K562 (cell line): ENCODE data around the gene GRIA4. TPM values are rescaled to one million over a fixed set of nuclear protein-coding genes. Genes with fewer than 3 reads are reported as not detected.

Source experiments
- ATAC-seq: fragments of 200-7000 bp; cut with Tn5 transposase; 3 replicates; pipeline ENCODE4 v1.9.1; 2020; ENCODE audit warnings: moderate library complexity
- BruUV-seq: library from RNA; stranded (reverse); fragments of 400-500 nt; replicated peaks from 2 replicates; lab custom pipeline; 2021; lab: Mats Ljungman, UMichigan
- CTCF ChIA-PET: fragments of 300-600 bp; formaldehyde crosslinking; extraction: SDS; loops from one replicate; lab custom pipeline; 2021; ENCODE audit warnings: low intra/inter-chr PET ratio; lab: Yijun Ruan, JAX
- POLR2A ChIA-PET: fragments of 300-600, 350-650 bp; sonication (Branson Sonifier 250); formaldehyde crosslinking; extraction: SDS; loops from one replicate; lab custom pipeline; 2021; ENCODE audit warnings: antibody characterized with exemption, inconsistent platforms; lab: Yijun Ruan, JAX
- DNase-seq, 4 experiments: peaks; one replicate each; pipeline versions ENCODE4 v3.0.0 to v3.0.0-alpha.2; 2011 to 2018; ENCODE audit warnings: low spot score in 3 of 4, mixed read lengths in 3 of 4; ENCODE audit errors: extremely low read depth in 1 of 4
- FAIRE-seq: peaks from 2 replicates; lab custom pipeline; 2011; peaks lifted over from hg19 to GRCh38; lab: Jason Lieb, UNC
- H2AFZ ChIP-seq: 2 replicates; pipeline ENCODE4 v1.6.0; 2011; ENCODE audit warnings: low read depth, low read length, control low read depth, inconsistent platforms
- H3K27ac ChIP-seq: fragments of 200-600 bp; 3 replicates; pipeline ENCODE4 v1.8.0; 2011; ENCODE audit warnings: low read depth, mild to moderate bottlenecking, control low read depth, inconsistent platforms, low read length, moderate library complexity, mixed read lengths; ENCODE audit errors: extremely low read depth
- H3K27me3 ChIP-seq, 2 experiments: fragments of 300-600 bp in 1 of 2; 2 replicates in 1 of 2; 3 replicates in 1 of 2; pipeline versions ENCODE4 v1.6.0 to v1.8.0; 2011; ENCODE audit warnings: inconsistent platforms in 2 of 2, low read length in 2 of 2, mild to moderate bottlenecking in 1 of 2, mixed read lengths in 1 of 2, moderate library complexity in 1 of 2; ENCODE audit not compliant: control insufficient read depth in 2 of 2, insufficient read depth in 2 of 2
- H3K36me3 ChIP-seq: fragments of 300-600 bp; 3 replicates; pipeline ENCODE4 v1.8.0; 2011; ENCODE audit warnings: mild to moderate bottlenecking, low read length, inconsistent platforms; ENCODE audit not compliant: control insufficient read depth, insufficient read depth
- H3K4me1 ChIP-seq, 2 experiments: fragments of 200-600 bp in 1 of 2; replicated peaks in 1 of 2; 2 replicates in 1 of 2; 3 replicates in 1 of 2; pipeline versions ENCODE4 v1.5.1 to v1.8.0; 2011; ENCODE audit warnings: inconsistent platforms in 2 of 2, low read length in 2 of 2, mild to moderate bottlenecking in 1 of 2, mixed read lengths in 1 of 2, moderate library complexity in 1 of 2; ENCODE audit not compliant: control insufficient read depth in 2 of 2, insufficient read depth in 2 of 2
- H3K4me2 ChIP-seq: 2 replicates; pipeline ENCODE4 v1.6.1; 2011; ENCODE audit warnings: low read length, control low read depth, inconsistent platforms, mixed read lengths; ENCODE audit not compliant: insufficient read depth
- H3K4me3 ChIP-seq: fragments of 200-600 bp; sonication (generic), shearing (Covaris generic); 2 replicates; pipeline ENCODE4 v1.5.1; 2016; ENCODE audit warnings: control low read depth, inconsistent platforms
- H3K79me2 ChIP-seq: fragments of 200-600 bp; 3 replicates; pipeline ENCODE4 v1.8.0; 2011; ENCODE audit warnings: low read length, inconsistent platforms; ENCODE audit not compliant: control insufficient read depth, insufficient read depth
- H3K9ac ChIP-seq, 2 experiments: 2 replicates each; pipeline versions ENCODE4 v1.6.0 to v1.6.1; 2011; ENCODE audit warnings: low read depth in 2 of 2, low read length in 2 of 2, control low read depth in 1 of 2, inconsistent platforms in 1 of 2, mild to moderate bottlenecking in 1 of 2, mixed read lengths in 1 of 2; ENCODE audit not compliant: insufficient read depth in 1 of 2
- H3K9me1 ChIP-seq: one replicate; pipeline ENCODE4 v1.6.0; 2011; ENCODE audit warnings: inconsistent platforms, mild to moderate bottlenecking, low read length, moderate library complexity; ENCODE audit not compliant: control insufficient read depth, insufficient read depth
- H3K9me3 ChIP-seq: replicated peaks from 2 replicates; pipeline ENCODE4 v1.5.1; 2011; ENCODE audit warnings: low read depth, low read length, inconsistent platforms; ENCODE audit not compliant: control insufficient read depth, insufficient read depth
- H4K20me1 ChIP-seq: replicated peaks from 2 replicates; pipeline ENCODE4 v1.6.1; 2011; ENCODE audit warnings: low read length, inconsistent platforms, mixed read lengths; ENCODE audit not compliant: control insufficient read depth, insufficient read depth
- BACH1 ChIP-seq: fragments of 200-800 bp; sonication (Bioruptor generic); IDR thresholded peaks from 2 replicates; pipeline ENCODE4 v1.6.1; 2016; ENCODE audit warnings: missing genetic modification characterization, missing compliant biosample characterization
- E2F5 ChIP-seq: sonication (generic); formaldehyde crosslinking; IDR thresholded peaks from 2 replicates; pipeline ENCODE4 v1.8.0; 2022; ENCODE audit warnings: mild to moderate bottlenecking, missing genetic modification reagents
- GTF2B ChIP-seq: IDR thresholded peaks from 2 replicates; pipeline ENCODE4 v1.6.1; 2011; ENCODE audit not compliant: insufficient read length; ENCODE audit errors: extremely low read depth
- NFRKB ChIP-seq: fragments of 450-650 bp; IDR thresholded peaks from 2 replicates; pipeline ENCODE4 v1.6.1; 2016; ENCODE audit warnings: low read depth
- POU5F1 ChIP-seq: fragments of 150-350 bp; IDR thresholded peaks from 2 replicates; pipeline ENCODE4 v1.6.1; 2014; ENCODE audit warnings: borderline replicate concordance, low read length, low read depth, mild to moderate bottlenecking; ENCODE audit not compliant: partially characterized antibody
- SMARCC2 ChIP-seq: fragments of 450-650 bp; IDR thresholded peaks from 2 replicates; pipeline ENCODE4 v1.6.1; 2017; ENCODE audit warnings: antibody characterized with exemption, moderate library complexity, mild to moderate bottlenecking, low read depth
- ZNF133 ChIP-seq: fragments of 250-450 bp; sonication (Bioruptor Pico); IDR thresholded peaks from 2 replicates; pipeline ENCODE4 v1.4.0; 2020; ENCODE audit warnings: mild to moderate bottlenecking
- ZNF217 ChIP-seq: sonication (generic); formaldehyde crosslinking; IDR thresholded peaks from 2 replicates; pipeline ENCODE4 v1.8.0; 2022; ENCODE audit warnings: mild to moderate bottlenecking, missing genetic modification reagents
- WGBS: fragments of 100-300 bp; shearing (Covaris generic); methylation state at CpG from one replicate; pipeline ENCODE4 v1.1.6; 2016; ENCODE audit warnings: low coverage, mixed read lengths; ENCODE audit not compliant: insufficient coverage; ENCODE audit errors: missing lambda C conversion rate; 5-methylcytosine and 5-hydroxymethylcytosine counted together
- in situ Hi-C: fragments of 300-500 bp; cut with MboI; formaldehyde crosslinking; loops from 4 replicates; pipeline ENCODE4 v1.15.0; 2018; ENCODE audit warnings: inconsistent platforms, mixed read lengths
- intact Hi-C: fragments of 100-400 bp; cut with micrococcal nuclease; formaldehyde crosslinking; loops from 2 replicates; pipeline ENCODE4 v1.14.2; 2022
- polyA plus RNA-seq, 8 experiments: library from polyadenylated mRNA; depleted of rRNA in 4 of 8; stranded (reverse) in 5 of 8; unstranded in 3 of 8; fragments of >200 nt; fragmentation: Nextera tagmentation in 2 of 8; fragmentation: Illumina TruSeq in 1 of 8; extraction: Ambion mirVana in 2 of 8; extraction: Trizol in 1 of 8; gene quantifications; 2 replicates each; pipeline versions ENCODE4 v1.2.1 to v1.2.3, GENCODE V29; 2011 to 2014; ENCODE audit warnings: inconsistent platforms in 1 of 8, missing spikeins in 1 of 8
- total RNA-seq, 7 experiments: library from RNA; depleted of rRNA in 6 of 7; stranded (reverse); fragments of >200 nt in 6 of 7; fragmentation: Illumina TruSeq in 2 of 7; extraction: Trizol in 2 of 7; gene quantifications; 2 replicates each; pipeline versions ENCODE4 v1.2.1 to v1.2.3, GENCODE V29; 2011 to 2021; ENCODE audit warnings: low replicate concordance in 1 of 7
- TF ChIP-seq, protein P1 (sequence below): fragments of 250-450 bp; sonication (Bioruptor Pico); IDR thresholded peaks from 2 replicates; pipeline ENCODE4 v1.9.0; 2021; ENCODE audit warnings: mild to moderate bottlenecking, inconsistent platforms
- TF ChIP-seq, protein P2 (sequence below): IDR thresholded peaks from 2 replicates; pipeline ENCODE4 v1.6.1; 2011; ENCODE audit warnings: borderline replicate concordance, low read depth, mild to moderate bottlenecking, moderate library complexity, low read length; ENCODE audit not compliant: insufficient read depth, poor library complexity, severe bottlenecking
- TF ChIP-seq, protein P3 (sequence below): fragments of 250-450 bp; sonication (Bioruptor Pico); IDR thresholded peaks from 2 replicates; pipeline ENCODE4 v1.5.0; 2022; ENCODE audit warnings: mild to moderate bottlenecking
- TF ChIP-seq, protein P4 (sequence below): fragments of 250-450 bp; sonication (Bioruptor Pico); IDR thresholded peaks from 2 replicates; pipeline ENCODE4 v1.8.0; 2022; ENCODE audit warnings: moderate library complexity, mild to moderate bottlenecking, inconsistent platforms

Gene GRIA4
- total and polyA plus RNA-seq, 9 of the 15 experiments (the other 6 are each of a cell fraction or from before 2014, with no cell fraction given), result not detected

DNA sequence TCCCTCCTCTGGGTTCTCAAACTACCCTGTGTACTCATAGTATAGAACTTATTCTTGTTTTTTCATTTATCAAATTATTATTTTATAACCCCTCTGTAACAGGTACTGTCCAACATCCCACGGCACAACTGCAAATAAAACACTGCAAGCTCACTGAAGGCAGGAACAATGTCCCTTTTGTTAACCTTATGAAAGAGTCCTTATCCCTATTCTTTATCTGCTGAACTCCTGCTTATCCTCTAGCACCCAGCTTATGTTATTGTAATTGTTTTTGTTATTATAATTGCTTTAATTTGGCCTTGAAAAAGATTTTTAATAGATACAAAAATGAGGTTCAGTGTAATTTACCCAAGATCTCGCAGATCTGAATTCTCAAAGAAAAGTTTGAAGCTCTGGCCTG lies 281.8 kb downstream of the GRIA4 start:
- no peaks in the 10 kb centered on the region for H3K9me3 ChIP-seq
- FAIRE-seq (no peak), ATAC-seq (no peak), DNase-seq (no peak)
- no peaks in the 10 kb centered on the region for H3K9me1 ChIP-seq
- ChIA-PET POLR2A (no interaction called here), CTCF (no interaction called here)
- H3K4me3 ChIP-seq, result no peak overlapping the region
- no peak overlapping the region for H3K9ac ChIP-seq
- intact Hi-C loops (no loop called here), in situ Hi-C loops (no loop called here)
- no peak overlapping the region for H3K4me2 ChIP-seq
- H3K4me1 ChIP-seq, result no peaks in the 10 kb centered on the region
- BruUV-seq, result no TSS peak
- WGBS, result 0% methylated on average over 2 of the region's 2 CpGs
- H2AFZ ChIP-seq, result no peak overlapping the region
- no peaks in the 10 kb centered on the region for H3K27me3 ChIP-seq
- H3K27ac ChIP-seq, result no peak overlapping the region
- H3K79me2 ChIP-seq, result no peaks in the 10 kb centered on the region
- no peaks in the 10 kb centered on the region for H3K36me3 ChIP-seq
- no peaks in the 10 kb centered on the region for H4K20me1 ChIP-seq
- TF ChIP-seq GTF2B (no peak), E2F5 (CRISPR knock-in tag) (no peak), ZNF217 (no peak), BACH1 (tag) (no peak), POU5F1 (no peak), SMARCC2 (no peak), ZNF133 (CRISPR knock-in tag) (no peak), NFRKB (no peak)
- TF ChIP-seq, protein P1, sequence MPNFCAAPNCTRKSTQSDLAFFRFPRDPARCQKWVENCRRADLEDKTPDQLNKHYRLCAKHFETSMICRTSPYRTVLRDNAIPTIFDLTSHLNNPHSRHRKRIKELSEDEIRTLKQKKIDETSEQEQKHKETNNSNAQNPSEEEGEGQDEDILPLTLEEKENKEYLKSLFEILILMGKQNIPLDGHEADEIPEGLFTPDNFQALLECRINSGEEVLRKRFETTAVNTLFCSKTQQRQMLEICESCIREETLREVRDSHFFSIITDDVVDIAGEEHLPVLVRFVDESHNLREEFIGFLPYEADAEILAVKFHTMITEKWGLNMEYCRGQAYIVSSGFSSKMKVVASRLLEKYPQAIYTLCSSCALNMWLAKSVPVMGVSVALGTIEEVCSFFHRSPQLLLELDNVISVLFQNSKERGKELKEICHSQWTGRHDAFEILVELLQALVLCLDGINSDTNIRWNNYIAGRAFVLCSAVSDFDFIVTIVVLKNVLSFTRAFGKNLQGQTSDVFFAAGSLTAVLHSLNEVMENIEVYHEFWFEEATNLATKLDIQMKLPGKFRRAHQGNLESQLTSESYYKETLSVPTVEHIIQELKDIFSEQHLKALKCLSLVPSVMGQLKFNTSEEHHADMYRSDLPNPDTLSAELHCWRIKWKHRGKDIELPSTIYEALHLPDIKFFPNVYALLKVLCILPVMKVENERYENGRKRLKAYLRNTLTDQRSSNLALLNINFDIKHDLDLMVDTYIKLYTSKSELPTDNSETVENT, result no peak
- TF ChIP-seq, protein P2, sequence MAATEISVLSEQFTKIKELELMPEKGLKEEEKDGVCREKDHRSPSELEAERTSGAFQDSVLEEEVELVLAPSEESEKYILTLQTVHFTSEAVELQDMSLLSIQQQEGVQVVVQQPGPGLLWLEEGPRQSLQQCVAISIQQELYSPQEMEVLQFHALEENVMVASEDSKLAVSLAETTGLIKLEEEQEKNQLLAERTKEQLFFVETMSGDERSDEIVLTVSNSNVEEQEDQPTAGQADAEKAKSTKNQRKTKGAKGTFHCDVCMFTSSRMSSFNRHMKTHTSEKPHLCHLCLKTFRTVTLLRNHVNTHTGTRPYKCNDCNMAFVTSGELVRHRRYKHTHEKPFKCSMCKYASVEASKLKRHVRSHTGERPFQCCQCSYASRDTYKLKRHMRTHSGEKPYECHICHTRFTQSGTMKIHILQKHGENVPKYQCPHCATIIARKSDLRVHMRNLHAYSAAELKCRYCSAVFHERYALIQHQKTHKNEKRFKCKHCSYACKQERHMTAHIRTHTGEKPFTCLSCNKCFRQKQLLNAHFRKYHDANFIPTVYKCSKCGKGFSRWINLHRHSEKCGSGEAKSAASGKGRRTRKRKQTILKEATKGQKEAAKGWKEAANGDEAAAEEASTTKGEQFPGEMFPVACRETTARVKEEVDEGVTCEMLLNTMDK, result no peak
- TF ChIP-seq, protein P3, sequence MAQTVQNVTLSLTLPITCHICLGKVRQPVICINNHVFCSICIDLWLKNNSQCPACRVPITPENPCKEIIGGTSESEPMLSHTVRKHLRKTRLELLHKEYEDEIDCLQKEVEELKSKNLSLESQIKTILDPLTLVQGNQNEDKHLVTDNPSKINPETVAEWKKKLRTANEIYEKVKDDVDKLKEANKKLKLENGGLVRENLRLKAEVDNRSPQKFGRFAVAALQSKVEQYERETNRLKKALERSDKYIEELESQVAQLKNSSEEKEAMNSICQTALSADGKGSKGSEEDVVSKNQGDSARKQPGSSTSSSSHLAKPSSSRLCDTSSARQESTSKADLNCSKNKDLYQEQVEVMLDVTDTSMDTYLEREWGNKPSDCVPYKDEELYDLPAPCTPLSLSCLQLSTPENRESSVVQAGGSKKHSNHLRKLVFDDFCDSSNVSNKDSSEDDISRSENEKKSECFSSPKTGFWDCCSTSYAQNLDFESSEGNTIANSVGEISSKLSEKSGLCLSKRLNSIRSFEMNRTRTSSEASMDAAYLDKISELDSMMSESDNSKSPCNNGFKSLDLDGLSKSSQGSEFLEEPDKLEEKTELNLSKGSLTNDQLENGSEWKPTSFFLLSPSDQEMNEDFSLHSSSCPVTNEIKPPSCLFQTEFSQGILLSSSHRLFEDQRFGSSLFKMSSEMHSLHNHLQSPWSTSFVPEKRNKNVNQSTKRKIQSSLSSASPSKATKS (CRISPR knock-in tag), result no peak
- TF ChIP-seq, protein P4, sequence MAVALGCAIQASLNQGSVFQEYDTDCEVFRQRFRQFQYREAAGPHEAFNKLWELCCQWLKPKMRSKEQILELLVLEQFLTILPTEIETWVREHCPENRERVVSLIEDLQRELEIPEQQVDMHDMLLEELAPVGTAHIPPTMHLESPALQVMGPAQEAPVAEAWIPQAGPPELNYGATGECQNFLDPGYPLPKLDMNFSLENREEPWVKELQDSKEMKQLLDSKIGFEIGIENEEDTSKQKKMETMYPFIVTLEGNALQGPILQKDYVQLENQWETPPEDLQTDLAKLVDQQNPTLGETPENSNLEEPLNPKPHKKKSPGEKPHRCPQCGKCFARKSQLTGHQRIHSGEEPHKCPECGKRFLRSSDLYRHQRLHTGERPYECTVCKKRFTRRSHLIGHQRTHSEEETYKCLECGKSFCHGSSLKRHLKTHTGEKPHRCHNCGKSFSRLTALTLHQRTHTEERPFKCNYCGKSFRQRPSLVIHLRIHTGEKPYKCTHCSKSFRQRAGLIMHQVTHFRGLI (CRISPR knock-in tag), result no peak
